HCT116 (cell line): ENCODE results near the gene SORCS2. TPM values are rescaled to one million over a fixed set of nuclear protein-coding genes. Genes with fewer than 3 reads are reported as not detected.

Source experiments
- ATAC-seq: fragments of 200-7000 bp; cut with Tn5 transposase; 2 replicates; pipeline ENCODE4 v1.9.1; 2020; ENCODE audit warnings: mild to moderate bottlenecking, moderate library complexity
- BruUV-seq: library from RNA; stranded (reverse); fragments of 400-500 nt; replicated peaks from 2 replicates; lab custom pipeline; 2021; lab: Mats Ljungman, UMichigan
- CTCF ChIA-PET: fragments of 300-600 bp; sonication (Branson Sonifier 250); formaldehyde crosslinking; loops from one replicate; lab custom pipeline; 2021; ENCODE audit warnings: antibody characterized with exemption; lab: Charles Lee
- POLR2A ChIA-PET: fragments of 300-600, 350-600 bp; sonication (Branson Sonifier 250); formaldehyde crosslinking; loops from one replicate; lab custom pipeline; 2021; ENCODE audit warnings: antibody characterized with exemption; lab: Charles Lee
- RAD21 ChIA-PET, 2 experiments: fragments of 300-600 bp; sonication (Branson Sonifier 250); formaldehyde crosslinking; loops; one replicate each; lab custom pipeline; 2023; ENCODE audit warnings: low total read pairs in 2 of 2; ENCODE audit not compliant: uncharacterized antibody in 2 of 2, unreplicated experiment in 2 of 2, low non-redundant PET in 1 of 2; lab: Charles Lee
- DNase-seq: peaks from one replicate; pipeline ENCODE4 v3.0.0-alpha.2; 2010; ENCODE audit warnings: low read depth, low spot score
- H2AFZ ChIP-seq: fragments of 200-600 bp; shearing (Covaris generic), sonication (generic); 2 replicates; pipeline ENCODE4 v1.6.1; 2017; ENCODE audit warnings: low read depth, mixed run types, mixed read lengths, antibody characterized with exemption, low read length; ENCODE audit not compliant: poor library complexity, severe bottlenecking
- H3K27ac ChIP-seq: 2 replicates; pipeline ENCODE4 v1.5.1; 2012; ENCODE audit warnings: low read depth, low read length
- H3K27me3 ChIP-seq: fragments of 200-600 bp; sonication (generic); 2 replicates; pipeline ENCODE4 v1.6.1; 2016; ENCODE audit warnings: mixed run types, low read length, mixed read lengths; ENCODE audit not compliant: insufficient read depth
- H3K36me3 ChIP-seq, 2 experiments: fragments of 200-500 bp in 1 of 2; fragments of 200-600 bp in 1 of 2; sonication (Bioruptor generic) in 1 of 2; sonication (generic) in 1 of 2; 2 replicates each; pipeline versions ENCODE4 v1.5.1 to v1.6.1; 2014 to 2016; ENCODE audit warnings: low read length in 2 of 2, inconsistent platforms in 1 of 2, mixed read lengths in 1 of 2, mixed run types in 1 of 2; ENCODE audit not compliant: insufficient read depth in 2 of 2, control insufficient read depth in 1 of 2
- H3K4me1 ChIP-seq, 2 experiments: fragments of 200-600 bp in 1 of 2; sonication (generic) in 1 of 2; 2 replicates each; pipeline versions ENCODE4 v1.5.1 to v1.6.1; 2012 to 2017; ENCODE audit warnings: low read length in 2 of 2, inconsistent platforms in 1 of 2, mild to moderate bottlenecking in 1 of 2, mixed read lengths in 1 of 2, mixed run types in 1 of 2, moderate library complexity in 1 of 2; ENCODE audit not compliant: insufficient read depth in 2 of 2, control insufficient read depth in 1 of 2
- H3K4me2 ChIP-seq: fragments of 200-600 bp; sonication (generic); 2 replicates; pipeline ENCODE4 v1.6.1; 2017; ENCODE audit warnings: mixed run types, low read length, mixed read lengths
- H3K4me3 ChIP-seq, 2 experiments: fragments of 200-600 bp in 1 of 2; sonication (generic) in 1 of 2; replicated peaks in 1 of 2; 2 replicates each; pipeline ENCODE4 v1.5.1; 2011 to 2016; ENCODE audit warnings: low read length in 2 of 2, control low read depth in 1 of 2, low read depth in 1 of 2, mild to moderate bottlenecking in 1 of 2, mixed read lengths in 1 of 2, mixed run types in 1 of 2
- H3K79me2 ChIP-seq: fragments of 200-600 bp; sonication (generic); 2 replicates; pipeline ENCODE4 v1.6.1; 2017; ENCODE audit warnings: mild to moderate bottlenecking, mixed run types, low read length, moderate library complexity, mixed read lengths; ENCODE audit not compliant: insufficient read depth
- H3K9ac ChIP-seq: fragments of 200-600 bp; sonication (generic); 2 replicates; pipeline ENCODE4 v1.6.1; 2016; ENCODE audit warnings: low read length, mixed read lengths
- H3K9me2 ChIP-seq: fragments of 200-600 bp; sonication (generic), shearing (Covaris generic); 2 replicates; pipeline ENCODE4 v1.6.1; 2017; ENCODE audit warnings: mixed run types, mild to moderate bottlenecking, moderate library complexity; ENCODE audit not compliant: insufficient read depth
- H3K9me3 ChIP-seq, 2 experiments: fragments of 200-500 bp in 1 of 2; fragments of 200-600 bp in 1 of 2; sonication (Bioruptor generic) in 1 of 2; sonication (generic) in 1 of 2; 2 replicates each; pipeline ENCODE4 v1.6.1; 2014 to 2017; ENCODE audit warnings: low read length in 2 of 2, mixed read lengths in 2 of 2, inconsistent platforms in 1 of 2, low read depth in 1 of 2, mild to moderate bottlenecking in 1 of 2, mixed run types in 1 of 2, moderate library complexity in 1 of 2; ENCODE audit not compliant: control insufficient read depth in 1 of 2, insufficient read depth in 1 of 2
- H4K20me1 ChIP-seq: fragments of 200-600 bp; sonication (generic), shearing (Covaris generic); 2 replicates; pipeline ENCODE4 v1.6.1; 2017; ENCODE audit warnings: mixed run types, mild to moderate bottlenecking, moderate library complexity; ENCODE audit not compliant: insufficient read depth
- CEBPB ChIP-seq: IDR thresholded peaks from 2 replicates; pipeline ENCODE4 v1.6.1; 2012; ENCODE audit warnings: low read depth
- EGR1 ChIP-seq: IDR thresholded peaks from 2 replicates; pipeline ENCODE4 v1.6.1; 2012; ENCODE audit warnings: low read depth
- ELF1 ChIP-seq: IDR thresholded peaks from 2 replicates; pipeline ENCODE4 v1.6.1; 2012; ENCODE audit warnings: low read depth, borderline replicate concordance
- EZH2 ChIP-seq: fragments of 200-600 bp; sonication (generic); IDR thresholded peaks from 2 replicates; pipeline ENCODE4 v1.6.1; 2017; ENCODE audit warnings: antibody characterized with exemption, mixed run types
- FOSL1 ChIP-seq: IDR thresholded peaks from 2 replicates; pipeline ENCODE4 v1.6.1; 2012; ENCODE audit warnings: low read depth
- JUND ChIP-seq: IDR thresholded peaks from 2 replicates; pipeline ENCODE4 v1.6.1; 2012
- POLR2AphosphoS5 ChIP-seq: IDR thresholded peaks from 2 replicates; pipeline ENCODE4 v1.6.1; 2011; ENCODE audit warnings: mild to moderate bottlenecking, low read depth, low read length, moderate library complexity
- RAD21 ChIP-seq: IDR thresholded peaks from 2 replicates; pipeline ENCODE4 v1.6.1; 2012; ENCODE audit warnings: low read depth, mild to moderate bottlenecking
- SIN3A ChIP-seq: IDR thresholded peaks from 2 replicates; pipeline ENCODE4 v1.6.1; 2012; ENCODE audit warnings: low read depth
- SP1 ChIP-seq: IDR thresholded peaks from 2 replicates; pipeline ENCODE4 v1.6.1; 2012; ENCODE audit warnings: low read depth
- SRF ChIP-seq: IDR thresholded peaks from 2 replicates; pipeline ENCODE4 v1.6.1; 2012; ENCODE audit warnings: low read depth
- TCF7L2 ChIP-seq: IDR thresholded peaks from 2 replicates; pipeline ENCODE4 v1.7.0; 2011; ENCODE audit warnings: borderline replicate concordance, inconsistent platforms; ENCODE audit not compliant: insufficient read depth, insufficient read length; ENCODE audit errors: extremely low read depth
- ZFX ChIP-seq: fragments of 450-650 bp; IDR thresholded peaks from 2 replicates; pipeline ENCODE4 v1.6.1; 2017
- ZNF274 ChIP-seq: fragments of 200-500 bp; sonication (Bioruptor generic); IDR thresholded peaks from 2 replicates; pipeline ENCODE4 v1.6.1; 2014; ENCODE audit warnings: mild to moderate bottlenecking, low read depth, low read length, inconsistent platforms
- intact Hi-C: fragments of 100-400 bp; cut with micrococcal nuclease; formaldehyde crosslinking; loops from 2 replicates; pipeline ENCODE4 v1.10.0; 2022
- total RNA-seq: library from RNA; stranded (reverse); gene quantifications from one replicate; pipeline ENCODE4 v1.2.1, GENCODE V29; 2021; ENCODE audit not compliant: unreplicated experiment
- TF ChIP-seq, protein P1 (sequence below): IDR thresholded peaks from 2 replicates; pipeline ENCODE4 v1.6.1; 2012
- TF ChIP-seq, protein P2 (sequence below): IDR thresholded peaks from 2 replicates; pipeline ENCODE4 v1.6.1; 2012
- TF ChIP-seq, protein P3 (sequence below): IDR thresholded peaks from 2 replicates; pipeline ENCODE4 v1.6.1; 2012; ENCODE audit warnings: low read depth

Gene SORCS2
- total RNA-seq, 1 experiment from 2014 or later: 0.37 TPM

DNA sequence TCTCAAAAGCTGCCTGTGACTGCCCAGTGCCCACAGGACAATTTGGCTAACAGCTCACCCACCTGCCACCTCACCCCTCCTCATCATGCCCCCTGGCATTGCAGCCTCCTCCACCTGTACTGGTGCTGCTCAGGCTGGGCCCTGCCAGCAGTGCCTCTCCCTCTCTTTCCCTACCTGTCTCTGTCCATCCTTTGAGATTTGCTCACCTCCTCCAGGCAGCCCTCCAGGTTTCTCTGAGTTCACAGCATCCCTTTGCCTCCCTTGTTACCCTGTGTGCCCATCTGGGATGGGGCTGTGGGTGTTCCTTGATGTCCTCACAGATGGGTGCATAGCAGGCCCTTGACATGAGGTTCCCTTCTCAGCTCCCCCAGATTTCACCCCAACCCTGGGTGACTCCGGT is 522.4 kb downstream of the SORCS2 start:
- ChIA-PET CTCF (no interaction called here), RAD21 (no interaction called here), POLR2A (no interaction called here)
- Histone ChIP-seq H3K4me3 (no peak overlapping the region), H3K9me2 (no peaks in the 10 kb centered on the region), H3K4me2 (no peak overlapping the region), H3K9ac (no peak overlapping the region), H3K4me1 (no peaks in the 10 kb centered on the region), H3K27me3 (0 out of 2 replicates have a peak, but pooled peaks cover 6% of the 10 kb centered on the region), H3K27ac (no peak overlapping the region), H4K20me1 (no peaks in the 10 kb centered on the region), H3K9me3 (peaks cover 0 to 4% of the 10 kb centered on the region in 2 experiments; a peak in 1 of 4 replicates), H2AFZ (no peak overlapping the region), H3K36me3 (no peaks in the 10 kb centered on the region), H3K79me2 (no peaks in the 10 kb centered on the region)
- DNase-seq: no peak
- TF ChIP-seq ELF1 (no peak), FOSL1 (no peak), EZH2 (no peak), CEBPB (no peak), POLR2AphosphoS5 (no peak), SIN3A (no peak), ZFX (no peak), SP1 (no peak), ZNF274 (no peak), JUND (no peak)
- TF ChIP-seq, protein P1, sequence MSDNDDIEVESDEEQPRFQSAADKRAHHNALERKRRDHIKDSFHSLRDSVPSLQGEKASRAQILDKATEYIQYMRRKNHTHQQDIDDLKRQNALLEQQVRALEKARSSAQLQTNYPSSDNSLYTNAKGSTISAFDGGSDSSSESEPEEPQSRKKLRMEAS: no peak
- no TSS peak for BruUV-seq
- ATAC-seq: no peak
- intact Hi-C loops: no loop called here

DNA sequence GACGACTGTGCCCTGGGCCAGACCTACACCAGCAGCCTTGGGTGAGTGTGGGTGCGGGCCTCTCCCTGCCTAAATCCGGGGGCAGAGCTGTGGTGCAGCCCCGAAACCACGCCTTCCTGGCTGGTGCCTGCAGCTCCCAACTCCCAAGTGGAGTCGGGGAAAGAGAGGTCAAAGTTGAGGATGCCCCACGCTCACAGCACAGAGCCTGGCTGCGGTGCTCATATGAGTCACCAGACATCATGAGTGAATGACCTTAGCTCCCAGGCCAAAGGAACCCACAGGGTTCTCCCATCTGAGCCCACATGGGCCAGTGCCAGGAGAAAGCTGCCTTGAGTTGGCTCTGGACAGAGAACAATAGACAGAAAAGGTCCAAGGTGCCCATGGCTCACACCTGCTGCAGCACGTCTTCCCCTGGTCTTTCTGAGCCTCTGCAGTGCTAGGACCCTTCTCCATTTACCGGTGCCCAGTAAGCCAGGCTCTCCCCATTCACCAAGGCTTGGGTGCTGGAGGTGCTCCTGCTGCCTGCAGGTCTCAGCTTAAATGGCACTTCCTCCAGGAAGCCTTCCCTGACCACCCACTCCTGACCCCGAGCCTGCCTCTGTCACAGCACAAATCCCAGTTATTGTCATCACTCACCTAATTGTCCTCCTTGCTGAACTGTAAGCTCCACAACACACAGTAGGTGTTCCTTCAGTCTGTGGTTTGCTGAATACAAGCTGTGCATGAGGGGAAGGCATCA is 523.1 kb downstream of the SORCS2 start:
- Histone ChIP-seq H3K4me3 (no peak overlapping the region), H3K4me1 (no peaks in the 10 kb centered on the region), H4K20me1 (no peaks in the 10 kb centered on the region), H2AFZ (no peak overlapping the region), H3K27ac (no peak overlapping the region), H3K27me3 (0 out of 2 replicates have a peak, but pooled peaks cover 6% of the 10 kb centered on the region), H3K79me2 (no peaks in the 10 kb centered on the region), H3K9ac (no peak overlapping the region), H3K36me3 (no peaks in the 10 kb centered on the region), H3K4me2 (no peak overlapping the region), H3K9me3 (peaks cover 0 to 4% of the 10 kb centered on the region in 2 experiments; a peak in 1 of 4 replicates), H3K9me2 (no peaks in the 10 kb centered on the region)
- DNase-seq: no peak
- ChIA-PET RAD21 (no interaction called here), CTCF (no interaction called here), POLR2A (no interaction called here)
- no TSS peak for BruUV-seq
- intact Hi-C loops: no loop called here
- no peak for ATAC-seq
- TF ChIP-seq POLR2AphosphoS5 (no peak), SP1 (no peak), SIN3A (no peak), RAD21 (no peak), EGR1 (no peak), JUND (no peak), TCF7L2 (no peak), SRF (no peak), ELF1 (no peak)
- TF ChIP-seq, protein P1: no peak
- TF ChIP-seq, protein P2, sequence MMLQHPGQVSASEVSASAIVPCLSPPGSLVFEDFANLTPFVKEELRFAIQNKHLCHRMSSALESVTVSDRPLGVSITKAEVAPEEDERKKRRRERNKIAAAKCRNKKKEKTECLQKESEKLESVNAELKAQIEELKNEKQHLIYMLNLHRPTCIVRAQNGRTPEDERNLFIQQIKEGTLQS: no peak
- TF ChIP-seq, protein P3, sequence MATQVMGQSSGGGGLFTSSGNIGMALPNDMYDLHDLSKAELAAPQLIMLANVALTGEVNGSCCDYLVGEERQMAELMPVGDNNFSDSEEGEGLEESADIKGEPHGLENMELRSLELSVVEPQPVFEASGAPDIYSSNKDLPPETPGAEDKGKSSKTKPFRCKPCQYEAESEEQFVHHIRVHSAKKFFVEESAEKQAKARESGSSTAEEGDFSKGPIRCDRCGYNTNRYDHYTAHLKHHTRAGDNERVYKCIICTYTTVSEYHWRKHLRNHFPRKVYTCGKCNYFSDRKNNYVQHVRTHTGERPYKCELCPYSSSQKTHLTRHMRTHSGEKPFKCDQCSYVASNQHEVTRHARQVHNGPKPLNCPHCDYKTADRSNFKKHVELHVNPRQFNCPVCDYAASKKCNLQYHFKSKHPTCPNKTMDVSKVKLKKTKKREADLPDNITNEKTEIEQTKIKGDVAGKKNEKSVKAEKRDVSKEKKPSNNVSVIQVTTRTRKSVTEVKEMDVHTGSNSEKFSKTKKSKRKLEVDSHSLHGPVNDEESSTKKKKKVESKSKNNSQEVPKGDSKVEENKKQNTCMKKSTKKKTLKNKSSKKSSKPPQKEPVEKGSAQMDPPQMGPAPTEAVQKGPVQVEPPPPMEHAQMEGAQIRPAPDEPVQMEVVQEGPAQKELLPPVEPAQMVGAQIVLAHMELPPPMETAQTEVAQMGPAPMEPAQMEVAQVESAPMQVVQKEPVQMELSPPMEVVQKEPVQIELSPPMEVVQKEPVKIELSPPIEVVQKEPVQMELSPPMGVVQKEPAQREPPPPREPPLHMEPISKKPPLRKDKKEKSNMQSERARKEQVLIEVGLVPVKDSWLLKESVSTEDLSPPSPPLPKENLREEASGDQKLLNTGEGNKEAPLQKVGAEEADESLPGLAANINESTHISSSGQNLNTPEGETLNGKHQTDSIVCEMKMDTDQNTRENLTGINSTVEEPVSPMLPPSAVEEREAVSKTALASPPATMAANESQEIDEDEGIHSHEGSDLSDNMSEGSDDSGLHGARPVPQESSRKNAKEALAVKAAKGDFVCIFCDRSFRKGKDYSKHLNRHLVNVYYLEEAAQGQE: no peak
